ENCODE data around the gene PCTP. TPM values are rescaled to one million over a fixed set of nuclear protein-coding genes. Genes with fewer than 3 reads are reported as not detected.

PCTP gene
- total and polyA plus RNA-seq, 2 of the 4 experiments (the other 2 are of a cell fraction): 11.6 to 12.9 TPM

- TF ChIP-seq MAFK (IDR thresholded peaks at IDR 0.05; ENCODE audit: low read depth, low read length) (no peak), ELK1 (IDR thresholded peaks at IDR 0.05; ENCODE audit: borderline replicate concordance, low read depth, low read length) (no peak), RFX5 (IDR thresholded peaks at IDR 0.05; ENCODE audit: low read depth, low read length) (no peak)
- TF ChIP-seq, protein P1, sequence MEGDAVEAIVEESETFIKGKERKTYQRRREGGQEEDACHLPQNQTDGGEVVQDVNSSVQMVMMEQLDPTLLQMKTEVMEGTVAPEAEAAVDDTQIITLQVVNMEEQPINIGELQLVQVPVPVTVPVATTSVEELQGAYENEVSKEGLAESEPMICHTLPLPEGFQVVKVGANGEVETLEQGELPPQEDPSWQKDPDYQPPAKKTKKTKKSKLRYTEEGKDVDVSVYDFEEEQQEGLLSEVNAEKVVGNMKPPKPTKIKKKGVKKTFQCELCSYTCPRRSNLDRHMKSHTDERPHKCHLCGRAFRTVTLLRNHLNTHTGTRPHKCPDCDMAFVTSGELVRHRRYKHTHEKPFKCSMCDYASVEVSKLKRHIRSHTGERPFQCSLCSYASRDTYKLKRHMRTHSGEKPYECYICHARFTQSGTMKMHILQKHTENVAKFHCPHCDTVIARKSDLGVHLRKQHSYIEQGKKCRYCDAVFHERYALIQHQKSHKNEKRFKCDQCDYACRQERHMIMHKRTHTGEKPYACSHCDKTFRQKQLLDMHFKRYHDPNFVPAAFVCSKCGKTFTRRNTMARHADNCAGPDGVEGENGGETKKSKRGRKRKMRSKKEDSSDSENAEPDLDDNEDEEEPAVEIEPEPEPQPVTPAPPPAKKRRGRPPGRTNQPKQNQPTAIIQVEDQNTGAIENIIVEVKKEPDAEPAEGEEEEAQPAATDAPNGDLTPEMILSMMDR (conservative IDR thresholded peaks at IDR 0.05; ENCODE audit: low read depth, low read length): no peak
- dilution Hi-C loops (cut with HindIII; ENCODE audit: low sequenced_read_pairs, unreplicated experiment) (no loop called here), in situ Hi-C loops (cut with MboI; ENCODE audit: low sequenced_read_pairs) (loop anchor here (5.0 kb wide), 1 partner anchor 248 kb away; no protein-coding TSS in a partner anchor), intact Hi-C loops (cut with micrococcal nuclease) (no loop called here)
- no peaks in the 10 kb centered on the region for H3K9me3 ChIP-seq (ENCODE audit: control insufficient read depth, insufficient read depth, low read length)
- no peak overlapping the region for H3K56ac ChIP-seq (ENCODE audit: extremely low read depth, insufficient read depth, low read length)
- H3K14ac ChIP-seq (replicated peaks; ENCODE audit: low read depth, low read length): no peak overlapping the region
- CTCF ChIA-PET: no interaction called here
- no peak overlapping the region for H4K91ac ChIP-seq (ENCODE audit: insufficient read depth, low read depth, low read length)
- H2AK5ac ChIP-seq (ENCODE audit: low read depth, low read length): no peak overlapping the region
- POLR2A ChIA-PET (ENCODE audit: unreplicated experiment): no interaction called here
- H3K23ac ChIP-seq (ENCODE audit: low read depth, low read length): no peak overlapping the region
- H3K4me2 ChIP-seq (ENCODE audit: low read depth, low read length): no peak overlapping the region
- H3K4me3 ChIP-seq (ENCODE audit: insufficient read depth, low read depth, low read length): no peak overlapping the region
- no peak overlapping the region for H3K18ac ChIP-seq (ENCODE audit: low read depth, low read length)
- no TSS peak for BruUV-seq (replicated peaks)
- peaks cover 3% of the 10 kb centered on the region for H3K4me1 ChIP-seq (ENCODE audit: control insufficient read depth, insufficient read depth, low read length)
- DNase-seq: no peak
- H2BK120ac ChIP-seq (ENCODE audit: low read depth, low read length): no peak overlapping the region
- no CpG with 5 or more reads among the region's 7 CpGs for WGBS, 2 experiments (ENCODE audit: extremely low coverage in 2 of 2, insufficient read length in 1 of 2)
- no peak overlapping the region for H2BK20ac ChIP-seq (ENCODE audit: low read depth, low read length)
- H3K4ac ChIP-seq (ENCODE audit: low read depth, low read length): no peak overlapping the region
- no peak overlapping the region for H2AK9ac ChIP-seq (replicated peaks; ENCODE audit: low read depth, low read length, poor library complexity)
- no peak overlapping the region for H2BK15ac ChIP-seq (ENCODE audit: low read depth, low read length)
- H3K36me3 ChIP-seq (ENCODE audit: control insufficient read depth, insufficient read depth, low read length): peaks cover 38% of the 10 kb centered on the region
- no peak for ATAC-seq (ENCODE audit: low read depth)
- no peak overlapping the region for H4K8ac ChIP-seq (ENCODE audit: low read depth in 2 of 2, low read length in 2 of 2)
- H4K5ac ChIP-seq (ENCODE audit: low read depth, low read length): no peak overlapping the region
- H4K20me1 ChIP-seq (ENCODE audit: insufficient read depth, low read length): peaks cover 2% of the 10 kb centered on the region; the same call in 1 of the 2 replicates
- 0 out of 2 replicates have a peak, but pooled peaks cover 2% of the 10 kb centered on the region for H3K9me1 ChIP-seq (ENCODE audit: insufficient read depth, low read length)
- no peaks in the 10 kb centered on the region for H3K27me3 ChIP-seq (ENCODE audit: control insufficient read depth, insufficient read depth, low read length)
- H3K27ac ChIP-seq (ENCODE audit: insufficient read depth, low read length): no peak overlapping the region
- H2AFZ ChIP-seq (replicated peaks; ENCODE audit: low read length, poor library complexity): no peak overlapping the region
- H3K79me1 ChIP-seq (ENCODE audit: low read depth in 1 of 2, low read length in 2 of 2): no peaks in the 10 kb centered on the region; a peak in 1 of 4 replicates
- H3K9ac ChIP-seq (ENCODE audit: low read depth, low read length): no peak overlapping the region
- no peak overlapping the region for H2BK5ac ChIP-seq (ENCODE audit: low read depth, low read length, poor library complexity, severe bottlenecking)
Measured at GRCh38 chr17:55774846-55775271, 24.0 kb downstream of the PCTP start.

All from IMR-90 (cell line).